IMR-90 (cell line): ENCODE data around the gene WBP1L.

Experiments used
- BHLHE40 ChIP-seq: fragments of 150-350 bp; IDR thresholded peaks from 2 replicates; pipeline ENCODE4 v1.6.1; 2016; ENCODE audit warnings: mild to moderate bottlenecking, low read depth, low read length
- CHD1 ChIP-seq: IDR thresholded peaks from 2 replicates; pipeline ENCODE4 v1.6.1; 2012; ENCODE audit warnings: low read depth, low read length, improper control_type of control experiment
- CTCF ChIP-seq: conservative IDR thresholded peaks from 2 replicates; pipeline ENCODE4 v1.5.1; 2012; ENCODE audit warnings: mild to moderate bottlenecking, low read depth, low read length, improper control_type of control experiment
- MXI1 ChIP-seq: IDR thresholded peaks from 2 replicates; pipeline ENCODE4 v1.6.1; 2012; ENCODE audit warnings: low read depth, mild to moderate bottlenecking, low read length, moderate library complexity, borderline replicate concordance
- POLR2A ChIP-seq: IDR thresholded peaks from 2 replicates; pipeline ENCODE4 v1.6.1; 2012; ENCODE audit warnings: mild to moderate bottlenecking, low read depth, low read length
- RAD21 ChIP-seq: IDR thresholded peaks from 2 replicates; pipeline ENCODE4 v1.6.1; 2012; ENCODE audit warnings: low read length, improper control_type of control experiment
- TF ChIP-seq, protein P1 (sequence below): fragments of 150-350 bp; IDR thresholded peaks from 2 replicates; pipeline ENCODE4 v1.6.1; 2017; ENCODE audit warnings: mild to moderate bottlenecking, antibody characterized with exemption, low read length, low read depth

- no peak for TF ChIP-seq CTCF
- TF ChIP-seq POLR2A = no peak
- 0 out of 2 replicates have a peak, but pooled peaks have one; percentile 34 for TF ChIP-seq MXI1
- TF ChIP-seq CHD1 = no peak
- no peak for TF ChIP-seq RAD21
- TF ChIP-seq, protein P1, sequence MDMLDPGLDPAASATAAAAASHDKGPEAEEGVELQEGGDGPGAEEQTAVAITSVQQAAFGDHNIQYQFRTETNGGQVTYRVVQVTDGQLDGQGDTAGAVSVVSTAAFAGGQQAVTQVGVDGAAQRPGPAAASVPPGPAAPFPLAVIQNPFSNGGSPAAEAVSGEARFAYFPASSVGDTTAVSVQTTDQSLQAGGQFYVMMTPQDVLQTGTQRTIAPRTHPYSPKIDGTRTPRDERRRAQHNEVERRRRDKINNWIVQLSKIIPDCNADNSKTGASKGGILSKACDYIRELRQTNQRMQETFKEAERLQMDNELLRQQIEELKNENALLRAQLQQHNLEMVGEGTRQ = no peak
- TF ChIP-seq BHLHE40 = no peak
Measured at GRCh38 chr10:102718220-102718619, 25.5 kb upstream of the WBP1L start.
